SK-N-SH treated with all-trans-retinoic acid at 6 μM for 48 hours (cell line): ENCODE data around the gene NEB.

ENCODE experiments used
- ARNTL ChIP-seq: fragments of 450-650 bp; formaldehyde crosslinking; IDR thresholded peaks from 2 replicates; pipeline ENCODE4 v1.5.0; 2020; ENCODE audit warnings: low read depth, mild to moderate bottlenecking, moderate library complexity, borderline replicate concordance
- BACH2 ChIP-seq: fragments of 250-450 bp; sonication (Bioruptor Pico); IDR thresholded peaks from 2 replicates; pipeline ENCODE4 v1.9.0; 2021; ENCODE audit warnings: mild to moderate bottlenecking, borderline replicate concordance
- CSDC2 ChIP-seq: fragments of 250-450 bp; sonication (Bioruptor Pico); IDR thresholded peaks from 2 replicates; pipeline ENCODE4 v1.5.0; 2020; ENCODE audit warnings: mild to moderate bottlenecking, moderate library complexity
- ESRRG ChIP-seq: fragments of 250-450 bp; sonication (Bioruptor Pico); IDR thresholded peaks from 2 replicates; pipeline ENCODE4 v1.6.1; 2021; ENCODE audit warnings: mild to moderate bottlenecking
- PATZ1 ChIP-seq: fragments of 250-450 bp; sonication (Bioruptor Pico); IDR thresholded peaks from 2 replicates; pipeline ENCODE4 v1.8.0; 2020; ENCODE audit warnings: mild to moderate bottlenecking, moderate library complexity, borderline replicate concordance
- PPARA ChIP-seq: fragments of 250-450 bp; sonication (Bioruptor Pico); IDR thresholded peaks from 2 replicates; pipeline ENCODE4 v1.5.0; 2020; ENCODE audit warnings: mild to moderate bottlenecking, borderline replicate concordance
- ZFP30 ChIP-seq: fragments of 450-650 bp; formaldehyde crosslinking; IDR thresholded peaks from 2 replicates; pipeline ENCODE4 v1.5.0; 2022; ENCODE audit warnings: mild to moderate bottlenecking, moderate library complexity
- ZNF70 ChIP-seq: fragments of 450-650 bp; formaldehyde crosslinking; IDR thresholded peaks from 2 replicates; pipeline ENCODE4 v1.5.0; 2020; ENCODE audit warnings: mild to moderate bottlenecking, moderate library complexity
- ZNF8 ChIP-seq: fragments of 450-650 bp; formaldehyde crosslinking; IDR thresholded peaks from 2 replicates; pipeline ENCODE4 v1.5.0; 2020; ENCODE audit warnings: mild to moderate bottlenecking, moderate library complexity

- TF ChIP-seq ZNF70 (CRISPR knock-in tag) (no peak), ESRRG (CRISPR knock-in tag) (no peak), BACH2 (no peak), CSDC2 (CRISPR knock-in tag) (no peak), PPARA (no peak), PATZ1 (no peak), ZFP30 (CRISPR knock-in tag) (no peak), ZNF8 (CRISPR knock-in tag) (no peak), ARNTL (CRISPR knock-in tag) (no peak)
These were observed 208.4 kb downstream of the NEB start for GRCh38 chr2:151525821-151526373.
